K562 (cell line): ENCODE measurements around the gene DYNC1H1. TPM values are rescaled to one million over a fixed set of nuclear protein-coding genes. Genes with fewer than 3 reads are reported as not detected.

Experiments
- ATAC-seq: fragments of 200-7000 bp; cut with Tn5 transposase; 3 replicates; pipeline ENCODE4 v1.9.1; 2020; ENCODE audit warnings: moderate library complexity
- BruUV-seq: library from RNA; stranded (reverse); fragments of 400-500 nt; replicated peaks from 2 replicates; lab custom pipeline; 2021; lab: Mats Ljungman, UMichigan
- CTCF ChIA-PET: fragments of 300-600 bp; formaldehyde crosslinking; extraction: SDS; loops from one replicate; lab custom pipeline; 2021; ENCODE audit warnings: low intra/inter-chr PET ratio; lab: Yijun Ruan, JAX
- POLR2A ChIA-PET: fragments of 300-600, 350-650 bp; sonication (Branson Sonifier 250); formaldehyde crosslinking; extraction: SDS; loops from one replicate; lab custom pipeline; 2021; ENCODE audit warnings: antibody characterized with exemption, inconsistent platforms; lab: Yijun Ruan, JAX
- DNase-seq, 4 experiments: peaks; one replicate each; pipeline versions ENCODE4 v3.0.0 to v3.0.0-alpha.2; 2011 to 2018; ENCODE audit warnings: low spot score in 3 of 4, mixed read lengths in 3 of 4; ENCODE audit errors: extremely low read depth in 1 of 4
- FAIRE-seq: peaks from 2 replicates; lab custom pipeline; 2011; peaks lifted over from hg19 to GRCh38; lab: Jason Lieb, UNC
- H2AFZ ChIP-seq: 2 replicates; pipeline ENCODE4 v1.6.0; 2011; ENCODE audit warnings: low read depth, low read length, control low read depth, inconsistent platforms
- H3K27ac ChIP-seq: fragments of 200-600 bp; 3 replicates; pipeline ENCODE4 v1.8.0; 2011; ENCODE audit warnings: low read depth, mild to moderate bottlenecking, control low read depth, inconsistent platforms, low read length, moderate library complexity, mixed read lengths; ENCODE audit errors: extremely low read depth
- H3K27me3 ChIP-seq, 2 experiments: fragments of 300-600 bp in 1 of 2; 2 replicates in 1 of 2; 3 replicates in 1 of 2; pipeline versions ENCODE4 v1.6.0 to v1.8.0; 2011; ENCODE audit warnings: inconsistent platforms in 2 of 2, low read length in 2 of 2, mild to moderate bottlenecking in 1 of 2, mixed read lengths in 1 of 2, moderate library complexity in 1 of 2; ENCODE audit not compliant: control insufficient read depth in 2 of 2, insufficient read depth in 2 of 2
- H3K36me3 ChIP-seq: fragments of 300-600 bp; 3 replicates; pipeline ENCODE4 v1.8.0; 2011; ENCODE audit warnings: mild to moderate bottlenecking, low read length, inconsistent platforms; ENCODE audit not compliant: control insufficient read depth, insufficient read depth
- H3K4me1 ChIP-seq, 2 experiments: fragments of 200-600 bp in 1 of 2; replicated peaks in 1 of 2; 2 replicates in 1 of 2; 3 replicates in 1 of 2; pipeline versions ENCODE4 v1.5.1 to v1.8.0; 2011; ENCODE audit warnings: inconsistent platforms in 2 of 2, low read length in 2 of 2, mild to moderate bottlenecking in 1 of 2, mixed read lengths in 1 of 2, moderate library complexity in 1 of 2; ENCODE audit not compliant: control insufficient read depth in 2 of 2, insufficient read depth in 2 of 2
- H3K4me2 ChIP-seq: 2 replicates; pipeline ENCODE4 v1.6.1; 2011; ENCODE audit warnings: low read length, control low read depth, inconsistent platforms, mixed read lengths; ENCODE audit not compliant: insufficient read depth
- H3K4me3 ChIP-seq: fragments of 200-600 bp; sonication (generic), shearing (Covaris generic); 2 replicates; pipeline ENCODE4 v1.5.1; 2016; ENCODE audit warnings: control low read depth, inconsistent platforms
- H3K79me2 ChIP-seq: fragments of 200-600 bp; 3 replicates; pipeline ENCODE4 v1.8.0; 2011; ENCODE audit warnings: low read length, inconsistent platforms; ENCODE audit not compliant: control insufficient read depth, insufficient read depth
- H3K9ac ChIP-seq, 2 experiments: 2 replicates each; pipeline versions ENCODE4 v1.6.0 to v1.6.1; 2011; ENCODE audit warnings: low read depth in 2 of 2, low read length in 2 of 2, control low read depth in 1 of 2, inconsistent platforms in 1 of 2, mild to moderate bottlenecking in 1 of 2, mixed read lengths in 1 of 2; ENCODE audit not compliant: insufficient read depth in 1 of 2
- H3K9me1 ChIP-seq: one replicate; pipeline ENCODE4 v1.6.0; 2011; ENCODE audit warnings: inconsistent platforms, mild to moderate bottlenecking, low read length, moderate library complexity; ENCODE audit not compliant: control insufficient read depth, insufficient read depth
- H3K9me3 ChIP-seq: replicated peaks from 2 replicates; pipeline ENCODE4 v1.5.1; 2011; ENCODE audit warnings: low read depth, low read length, inconsistent platforms; ENCODE audit not compliant: control insufficient read depth, insufficient read depth
- H4K20me1 ChIP-seq: replicated peaks from 2 replicates; pipeline ENCODE4 v1.6.1; 2011; ENCODE audit warnings: low read length, inconsistent platforms, mixed read lengths; ENCODE audit not compliant: control insufficient read depth, insufficient read depth
- C11orf30 ChIP-seq: fragments of 450-650 bp; IDR thresholded peaks from 2 replicates; pipeline ENCODE4 v1.6.1; 2016; ENCODE audit warnings: low read depth, mild to moderate bottlenecking
- FIP1L1 ChIP-seq: fragments of 200-400 bp; formaldehyde crosslinking; IDR thresholded peaks from 2 replicates; pipeline ENCODE4 v1.6.1; 2018; ENCODE audit warnings: mild to moderate bottlenecking, low read depth, low read length; ENCODE audit not compliant: poor library complexity, severe bottlenecking
- SPI1 ChIP-seq: IDR thresholded peaks from 2 replicates; pipeline ENCODE4 v1.6.1; 2011; ENCODE audit warnings: low read depth, low read length, control low read depth, borderline replicate concordance
- SRSF1 ChIP-seq: fragments of 200-400 bp; formaldehyde crosslinking; IDR thresholded peaks from 2 replicates; pipeline ENCODE4 v1.6.1; 2017; ENCODE audit warnings: mild to moderate bottlenecking, low read depth, low read length, moderate library complexity
- STAG1 ChIP-seq: sonication (generic); formaldehyde crosslinking; IDR thresholded peaks from 2 replicates; pipeline ENCODE4 v1.5.0; 2020; ENCODE audit warnings: missing genetic modification reagents, borderline replicate concordance
- TFAP4 ChIP-seq: sonication (generic); formaldehyde crosslinking; IDR thresholded peaks from 2 replicates; pipeline ENCODE4 v1.8.0; 2022; ENCODE audit warnings: missing genetic modification reagents, mild to moderate bottlenecking, moderate library complexity, borderline replicate concordance
- THAP7 ChIP-seq: fragments of 250-450 bp; sonication (Bioruptor Pico); IDR thresholded peaks from 2 replicates; pipeline ENCODE4 v1.5.0; 2021
- YY1 ChIP-seq, 3 experiments: IDR thresholded peaks; 2 replicates each; pipeline ENCODE4 v1.6.1; 2011; ENCODE audit warnings: low read length in 2 of 3, mild to moderate bottlenecking in 2 of 3, moderate library complexity in 2 of 3, borderline replicate concordance in 1 of 3, control low read depth in 1 of 3, low read depth in 1 of 3; ENCODE audit not compliant: insufficient read depth in 3 of 3, insufficient replicate concordance in 2 of 3, control insufficient read depth in 1 of 3, insufficient read length in 1 of 3; ENCODE audit errors: extremely low read depth in 1 of 3
- ZC3H8 ChIP-seq: fragments of 450-650 bp; IDR thresholded peaks from 2 replicates; pipeline ENCODE4 v1.6.1; 2017
- ZFP36 ChIP-seq: fragments of 150-350 bp; IDR thresholded peaks from 2 replicates; pipeline ENCODE4 v1.6.1; 2018; ENCODE audit warnings: low read length, low read depth; ENCODE audit not compliant: partially characterized antibody
- ZNF324 ChIP-seq: fragments of 250-450 bp; sonication (Bioruptor Pico); IDR thresholded peaks from 2 replicates; pipeline ENCODE4 v1.4.0; 2020; ENCODE audit warnings: mild to moderate bottlenecking
- ZNF384 ChIP-seq: IDR thresholded peaks from 2 replicates; pipeline ENCODE4 v1.6.1; 2012; ENCODE audit warnings: low read depth, low read length, improper control_type of control experiment
- WGBS: fragments of 100-300 bp; shearing (Covaris generic); methylation state at CpG from one replicate; pipeline ENCODE4 v1.1.6; 2016; ENCODE audit warnings: low coverage, mixed read lengths; ENCODE audit not compliant: insufficient coverage; ENCODE audit errors: missing lambda C conversion rate; 5-methylcytosine and 5-hydroxymethylcytosine counted together
- in situ Hi-C: fragments of 300-500 bp; cut with MboI; formaldehyde crosslinking; loops from 4 replicates; pipeline ENCODE4 v1.15.0; 2018; ENCODE audit warnings: inconsistent platforms, mixed read lengths
- intact Hi-C: fragments of 100-400 bp; cut with micrococcal nuclease; formaldehyde crosslinking; loops from 2 replicates; pipeline ENCODE4 v1.14.2; 2022
- polyA plus RNA-seq, 8 experiments: library from polyadenylated mRNA; depleted of rRNA in 4 of 8; stranded (reverse) in 5 of 8; unstranded in 3 of 8; fragments of >200 nt; fragmentation: Nextera tagmentation in 2 of 8; fragmentation: Illumina TruSeq in 1 of 8; extraction: Ambion mirVana in 2 of 8; extraction: Trizol in 1 of 8; gene quantifications; 2 replicates each; pipeline versions ENCODE4 v1.2.1 to v1.2.3, GENCODE V29; 2011 to 2014; ENCODE audit warnings: inconsistent platforms in 1 of 8, missing spikeins in 1 of 8
- total RNA-seq, 7 experiments: library from RNA; depleted of rRNA in 6 of 7; stranded (reverse); fragments of >200 nt in 6 of 7; fragmentation: Illumina TruSeq in 2 of 7; extraction: Trizol in 2 of 7; gene quantifications; 2 replicates each; pipeline versions ENCODE4 v1.2.1 to v1.2.3, GENCODE V29; 2011 to 2021; ENCODE audit warnings: low replicate concordance in 1 of 7

DYNC1H1 gene
- total and polyA plus RNA-seq, 9 of the 15 experiments (the other 6 are each of a cell fraction or from before 2014, with no cell fraction given), result 31.9 to 335 (median 115) TPM

GRCh38 chr14:102103062-102103695, 138.8 kb downstream of the DYNC1H1 start:
- ATAC-seq (no peak), FAIRE-seq (no peak), DNase-seq (no peak)
- H2AFZ ChIP-seq, result no peak overlapping the region
- no peak overlapping the region for H3K27ac ChIP-seq
- no peak overlapping the region for H3K9ac ChIP-seq
- H3K27me3 ChIP-seq, result no peaks in the 10 kb centered on the region
- no peaks in the 10 kb centered on the region; a peak in 1 of 5 replicates for H3K4me1 ChIP-seq
- no peaks in the 10 kb centered on the region for H4K20me1 ChIP-seq
- H3K4me2 ChIP-seq, result no peak overlapping the region
- in situ Hi-C loops (no loop called here), intact Hi-C loops (no loop called here)
- TF ChIP-seq ZC3H8 (no peak), FIP1L1 (no peak), ZFP36 (no peak), ZNF384 (peak; percentile 64), SPI1 (peak; percentile 78)
- H3K9me3 ChIP-seq, result no peaks in the 10 kb centered on the region
- BruUV-seq, result no TSS peak
- H3K79me2 ChIP-seq, result no peaks in the 10 kb centered on the region
- no peaks in the 10 kb centered on the region for H3K9me1 ChIP-seq
- H3K36me3 ChIP-seq, result no peaks in the 10 kb centered on the region
- WGBS, result 42% methylated on average over 7 of the region's 10 CpGs
- ChIA-PET POLR2A (no interaction called here), CTCF (no interaction called here)
- H3K4me3 ChIP-seq, result no peak overlapping the region

- intact Hi-C loops, result no loop called here
- no peak for FAIRE-seq
- ChIA-PET POLR2A (interaction anchor here (1.6 kb wide), 1 partner anchor 8 kb away, joined by 3 read pairs; no protein-coding TSS in a partner anchor), CTCF (no interaction called here)
- H3K4me3 ChIP-seq, result no peak overlapping the region
- H3K27me3 ChIP-seq, result no peaks in the 10 kb centered on the region
- no peaks in the 10 kb centered on the region for H3K36me3 ChIP-seq
- H3K9ac ChIP-seq, result no peak overlapping the region
- WGBS, result 30% methylated on average over 3 of the region's 4 CpGs
- no peak overlapping the region for H3K4me2 ChIP-seq
- no peak for DNase-seq
- no TSS peak for BruUV-seq
- no peak for ATAC-seq
- H2AFZ ChIP-seq, result no peak overlapping the region
- in situ Hi-C loops, result no loop called here
- H3K79me2 ChIP-seq, result no peaks in the 10 kb centered on the region
- no peak overlapping the region for H3K27ac ChIP-seq
- no peaks in the 10 kb centered on the region for H3K9me1 ChIP-seq
- no peaks in the 10 kb centered on the region for H4K20me1 ChIP-seq
- H3K4me1 ChIP-seq, result no peaks in the 10 kb centered on the region; a peak in 1 of 5 replicates
- H3K9me3 ChIP-seq, result 0 out of 2 replicates have a peak, but pooled peaks cover 4% of the 10 kb centered on the region
- no peak for TF ChIP-seq TFAP4 (CRISPR knock-in tag)
- no peak for TF ChIP-seq C11orf30
- TF ChIP-seq THAP7 (CRISPR knock-in tag), result no peak
- TF ChIP-seq ZNF324 (CRISPR knock-in tag), result no peak
- no peak for TF ChIP-seq YY1 (IDR thresholded peaks at IDR 0.05; ENCODE audit: borderline replicate concordance in 1 of 3, control insufficient read depth in 1 of 3, extremely low read depth in 1 of 3, insufficient read depth in 3 of 3, insufficient read length in 1 of 3, insufficient replicate concordance in 2 of 3, low read depth in 1 of 3, low read length in 2 of 3)
- no peak for TF ChIP-seq SRSF1
- no peak for TF ChIP-seq STAG1
Measured at GRCh38 chr14:102105369-102105768, 141.0 kb downstream of the DYNC1H1 start.
